ENCODE results near the gene AGPAT2. TPM values are rescaled to one million over a fixed set of nuclear protein-coding genes. Genes with fewer than 3 reads are reported as not detected.

The AGPAT2 gene
- total RNA-seq, 4 donors from 2014 or later: 300 to 1,989 (median 392) TPM

DNA sequence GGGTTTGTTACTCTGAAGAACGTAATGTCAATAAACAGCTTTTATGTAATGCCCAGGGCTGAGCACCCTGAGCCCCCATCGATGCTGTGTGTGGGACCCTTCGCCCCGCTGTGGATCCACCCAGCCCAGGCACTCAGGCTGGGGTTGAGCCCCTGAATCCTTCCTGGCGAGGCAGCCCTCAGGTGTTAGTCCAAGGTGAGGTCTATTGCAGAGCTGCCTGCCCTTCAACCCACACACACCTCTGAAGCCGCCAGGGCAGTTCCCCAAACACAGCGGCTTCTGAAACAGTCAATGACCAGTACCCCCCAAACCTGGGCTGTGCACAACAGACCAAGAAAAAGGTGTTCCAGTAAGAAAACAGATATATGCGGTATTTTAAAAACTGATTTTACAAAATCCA lies 36.7 kb upstream of the AGPAT2 start:
- no peak for TF ChIP-seq CTCF (IDR thresholded peaks at IDR 0.05; ENCODE audit: low read depth)

- TF ChIP-seq CTCF (IDR thresholded peaks at IDR 0.05; ENCODE audit: low read depth): no peak
Measured at GRCh38 chr9:136723362-136723976, 36.2 kb upstream of the AGPAT2 start.

DNA sequence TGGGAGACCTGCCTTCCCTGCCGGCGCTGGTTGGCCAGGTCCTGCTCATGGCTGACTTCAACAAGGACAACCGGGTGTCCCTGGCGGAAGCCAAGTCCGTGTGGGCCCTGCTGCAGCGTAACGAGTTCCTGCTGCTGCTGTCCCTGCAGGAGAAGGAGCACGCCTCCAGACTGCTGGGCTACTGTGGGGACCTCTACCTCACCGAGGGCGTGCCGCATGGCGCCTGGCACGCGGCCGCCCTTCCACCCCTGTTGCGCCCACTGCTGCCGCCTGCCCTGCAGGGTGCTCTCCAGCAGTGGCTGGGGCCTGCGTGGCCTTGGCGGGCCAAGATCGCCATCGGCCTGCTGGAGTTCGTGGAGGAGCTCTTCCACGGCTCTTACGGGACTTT lies 35.7 kb upstream of the AGPAT2 start:
- no peak for TF ChIP-seq CTCF (IDR thresholded peaks at IDR 0.05; ENCODE audit: low read depth)

DNA sequence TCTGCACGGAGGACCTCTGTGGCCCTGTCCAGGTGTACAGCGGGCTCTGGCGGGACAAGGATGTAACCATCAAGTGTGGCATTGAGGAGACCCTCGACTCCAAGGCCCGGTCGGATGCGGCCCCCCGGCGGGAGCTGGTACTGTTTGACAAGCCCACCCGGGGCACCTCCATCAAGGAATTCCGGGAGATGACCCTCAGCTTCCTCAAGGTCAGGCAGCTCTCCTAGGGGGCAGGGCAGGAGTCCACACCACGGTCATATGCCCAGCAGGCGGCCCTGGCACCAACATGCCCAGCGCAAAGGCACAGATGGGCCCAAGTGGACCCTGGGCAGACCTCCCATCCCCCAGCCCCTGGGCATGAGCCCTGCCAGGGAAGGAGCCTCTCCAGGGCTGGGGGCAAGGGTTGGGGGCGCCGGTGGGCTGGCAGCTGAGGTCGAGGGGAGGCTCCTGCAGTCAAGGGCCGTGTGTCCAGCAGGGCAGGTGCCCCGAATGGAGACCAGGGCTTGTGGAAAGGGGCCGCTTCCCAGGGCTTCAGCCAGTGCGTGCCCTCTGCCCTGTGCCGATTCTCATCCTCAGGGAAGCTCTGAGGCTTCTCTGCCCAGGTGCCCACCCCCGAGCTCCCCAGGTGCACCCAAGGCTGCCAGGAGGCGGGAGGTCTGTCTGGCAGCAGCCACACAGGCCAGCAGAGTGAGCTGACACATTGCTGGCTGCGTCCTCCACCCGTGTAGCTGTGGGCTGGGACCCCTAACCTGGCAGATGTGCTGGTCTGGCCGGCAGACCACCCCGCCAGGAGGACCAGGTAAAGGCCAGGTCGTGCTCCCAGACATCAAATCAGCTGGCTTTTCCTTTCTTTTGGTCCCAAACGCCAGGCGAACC lies 35.1 kb upstream of the AGPAT2 start:
- no peak for TF ChIP-seq CTCF (IDR thresholded peaks at IDR 0.05; ENCODE audit: low read depth)

- no peak for TF ChIP-seq CTCF (IDR thresholded peaks at IDR 0.05; ENCODE audit: low read depth)
Measured at GRCh38 chr9:136721339-136722092, 34.3 kb upstream of the AGPAT2 start.

DNA sequence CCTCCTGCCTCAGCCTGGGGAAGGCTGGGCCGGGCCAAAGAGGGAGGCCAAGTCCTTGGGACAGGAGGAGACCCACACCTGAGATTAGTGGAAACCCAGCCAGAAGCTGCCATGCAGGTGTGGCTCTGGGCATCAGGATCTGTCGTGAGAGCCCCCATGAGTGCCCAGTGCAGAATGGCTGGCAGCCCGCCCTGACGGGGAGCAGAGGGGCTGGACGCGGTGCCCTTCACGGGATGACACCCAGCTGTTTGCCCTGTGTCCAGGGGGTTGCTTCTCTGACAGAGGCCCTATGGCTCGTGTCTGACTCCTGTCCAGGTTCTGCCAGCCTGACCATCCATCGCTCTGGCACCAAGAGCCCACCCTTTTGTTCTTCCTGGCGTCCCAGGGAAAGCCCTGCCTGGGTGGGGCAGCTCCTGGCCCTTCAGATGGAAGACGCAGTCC lies 33.7 kb upstream of the AGPAT2 start:
- TF ChIP-seq CTCF (IDR thresholded peaks at IDR 0.05; ENCODE audit: low read depth): no peak

Measured in subcutaneous adipose tissue (tissue), 4 donors.